ENCODE results near the gene CSNK2B. TPM values are rescaled to one million over a fixed set of nuclear protein-coding genes. Genes with fewer than 3 reads are reported as not detected.
A peak's percentile ranks its signal among the peaks of the same experiment; 100 is the strongest.

CSNK2B gene
- total RNA-seq, 1 experiment from 2014 or later, result 213 TPM

GRCh38 chr6:31680226-31681134 lies 14.6 kb downstream of the CSNK2B start, which contains the start of gene LY6G5C:
Gene LY6G5C, minus strand, starts transcription at chr6:31681067. Its CDS starts 694 bp downstream, at chr6:31680373.
- in situ Hi-C loops (cut with HindIII; ENCODE audit: low pct_unique_long_range_greater_than_20kb, low sequenced_read_pairs), result no loop called here

DNA sequence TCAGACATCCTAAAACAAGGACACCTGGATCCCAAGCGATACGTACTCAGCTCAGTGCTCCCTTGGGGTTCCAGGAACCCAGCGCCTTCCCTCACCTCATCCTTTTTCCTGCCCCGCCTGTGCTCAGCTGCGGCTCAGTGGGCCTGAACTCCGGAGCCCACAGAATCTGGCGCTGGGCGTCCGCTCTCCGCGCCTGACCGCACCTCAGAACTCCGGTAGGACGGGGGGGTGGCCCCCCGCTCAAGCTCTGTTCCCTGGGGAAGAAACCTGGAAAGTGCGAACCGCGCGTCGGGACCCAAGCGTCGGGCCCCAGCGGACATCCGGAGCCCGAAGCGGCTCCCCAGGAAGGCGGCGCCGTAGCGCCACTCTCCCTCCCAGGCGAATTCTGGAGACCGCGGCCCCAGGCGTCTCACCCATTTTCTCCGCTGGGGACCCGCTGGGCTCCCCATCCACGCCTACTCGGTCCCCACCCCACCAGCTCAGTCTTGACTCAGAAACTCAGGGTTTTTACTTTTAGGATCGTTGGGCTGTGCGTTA lies 15.3 kb downstream of the CSNK2B start:
- in situ Hi-C loops (cut with HindIII; ENCODE audit: low pct_unique_long_range_greater_than_20kb, low sequenced_read_pairs), result no loop called here
- DNase-seq (ENCODE audit: low read depth, low spot score), result no peak

More at GRCh38 chr6:31680226-31681134, 14.6 kb downstream of the CSNK2B start, which contains the start of gene LY6G5C:
- peak; percentile 73 for DNase-seq (ENCODE audit: low read depth, low spot score)

- DNase-seq (ENCODE audit: low read depth, low spot score), result no peak
- in situ Hi-C loops (cut with HindIII; ENCODE audit: low pct_unique_long_range_greater_than_20kb, low sequenced_read_pairs), result no loop called here
Observed at GRCh38 chr6:31683591-31683990, 17.7 kb downstream of the CSNK2B start.

DNA sequence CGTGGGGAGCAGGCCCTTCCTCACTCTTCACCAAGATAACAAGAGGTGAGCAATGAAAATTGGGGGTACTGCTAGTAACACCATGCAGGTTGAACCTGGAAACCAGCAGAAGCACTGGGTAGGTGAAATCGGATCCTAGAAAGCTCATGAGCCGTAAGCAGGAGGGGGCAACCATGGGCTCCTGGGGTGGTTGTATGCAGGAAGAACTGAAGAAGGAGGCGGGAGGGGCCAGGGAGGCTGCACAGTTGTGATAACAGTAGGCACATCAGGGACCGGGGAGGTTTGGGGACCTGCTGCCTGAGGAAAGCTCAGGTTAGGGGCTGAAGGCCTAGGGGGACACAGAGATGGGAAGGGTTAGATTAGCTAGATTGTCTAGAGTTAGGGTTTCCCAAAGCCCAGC lies 20.6 kb downstream of the CSNK2B start:
- in situ Hi-C loops (cut with HindIII; ENCODE audit: low pct_unique_long_range_greater_than_20kb, low sequenced_read_pairs), result no loop called here
- DNase-seq (ENCODE audit: low read depth, low spot score), result no peak

GRCh38 chr6:31687321-31687720 lies 21.4 kb downstream of the CSNK2B start:
- no peak for DNase-seq (ENCODE audit: low read depth, low spot score)
- in situ Hi-C loops (cut with HindIII; ENCODE audit: low pct_unique_long_range_greater_than_20kb, low sequenced_read_pairs), result no loop called here

- in situ Hi-C loops (cut with HindIII; ENCODE audit: low pct_unique_long_range_greater_than_20kb, low sequenced_read_pairs), result no loop called here
- no peak for DNase-seq (ENCODE audit: low read depth, low spot score)
Observed at GRCh38 chr6:31687860-31688693, 22.2 kb downstream of the CSNK2B start.

GRCh38 chr6:31689249-31690110 lies 23.6 kb downstream of the CSNK2B start:
- in situ Hi-C loops (cut with HindIII; ENCODE audit: low pct_unique_long_range_greater_than_20kb, low sequenced_read_pairs), result no loop called here

DNA sequence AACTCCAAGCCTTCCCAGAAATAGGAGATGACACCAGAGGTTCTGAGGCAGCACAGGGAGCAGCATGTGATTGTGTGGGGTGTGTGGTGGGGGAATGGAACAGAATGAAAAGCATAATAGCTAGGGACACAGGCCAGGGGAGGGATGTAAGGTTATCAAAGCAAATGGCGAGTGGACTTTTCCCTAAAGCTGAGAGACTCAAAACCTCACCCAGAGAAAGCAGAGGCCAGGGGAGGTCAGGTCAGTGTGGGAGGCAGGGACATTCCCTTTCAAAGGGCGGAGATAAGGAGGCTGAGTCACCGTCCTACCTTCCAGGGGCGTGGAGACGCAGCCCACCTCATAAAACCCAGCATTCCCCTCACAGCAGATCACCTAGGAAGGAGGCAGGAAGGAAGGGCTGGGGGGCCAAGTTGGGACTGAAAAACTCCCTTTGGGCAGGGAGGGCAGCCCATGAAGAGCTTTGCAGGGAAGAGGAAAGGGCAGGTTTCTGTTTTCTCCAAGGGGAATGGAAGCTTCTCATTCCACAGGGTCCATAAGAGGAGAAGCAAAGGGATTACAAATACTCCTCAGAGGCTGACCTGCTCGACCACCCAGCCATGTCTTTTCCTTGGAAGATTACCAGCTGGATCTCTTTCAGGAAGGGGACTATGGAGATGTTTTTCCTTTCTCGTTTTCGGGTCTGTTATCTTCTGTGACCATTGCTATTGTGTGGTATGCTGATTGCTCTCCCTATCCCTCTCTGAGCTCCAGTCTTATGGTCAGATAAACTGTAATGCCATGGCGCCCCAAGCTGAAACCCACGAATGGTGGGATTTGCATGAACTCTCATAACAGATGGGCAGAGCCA lies 24.6 kb downstream of the CSNK2B start:
- in situ Hi-C loops (cut with HindIII; ENCODE audit: low pct_unique_long_range_greater_than_20kb, low sequenced_read_pairs), result no loop called here
- no peak for DNase-seq (ENCODE audit: low read depth, low spot score)

More at GRCh38 chr6:31689249-31690110, 23.6 kb downstream of the CSNK2B start:
- peak; percentile 40 for DNase-seq (ENCODE audit: low read depth, low spot score)

- no peak for DNase-seq (ENCODE audit: low read depth, low spot score)
- in situ Hi-C loops (cut with HindIII; ENCODE audit: low pct_unique_long_range_greater_than_20kb, low sequenced_read_pairs), result no loop called here
Observed at GRCh38 chr6:31691078-31691463, 25.2 kb downstream of the CSNK2B start.

GRCh38 chr6:31691564-31692108 lies 25.8 kb downstream of the CSNK2B start:
- in situ Hi-C loops (cut with HindIII; ENCODE audit: low pct_unique_long_range_greater_than_20kb, low sequenced_read_pairs), result no loop called here
- no peak for DNase-seq (ENCODE audit: low read depth, low spot score)

- in situ Hi-C loops (cut with HindIII; ENCODE audit: low pct_unique_long_range_greater_than_20kb, low sequenced_read_pairs), result no loop called here
- DNase-seq (ENCODE audit: low read depth, low spot score), result no peak
Observed at GRCh38 chr6:31692353-31692752, 26.5 kb downstream of the CSNK2B start.

DNA sequence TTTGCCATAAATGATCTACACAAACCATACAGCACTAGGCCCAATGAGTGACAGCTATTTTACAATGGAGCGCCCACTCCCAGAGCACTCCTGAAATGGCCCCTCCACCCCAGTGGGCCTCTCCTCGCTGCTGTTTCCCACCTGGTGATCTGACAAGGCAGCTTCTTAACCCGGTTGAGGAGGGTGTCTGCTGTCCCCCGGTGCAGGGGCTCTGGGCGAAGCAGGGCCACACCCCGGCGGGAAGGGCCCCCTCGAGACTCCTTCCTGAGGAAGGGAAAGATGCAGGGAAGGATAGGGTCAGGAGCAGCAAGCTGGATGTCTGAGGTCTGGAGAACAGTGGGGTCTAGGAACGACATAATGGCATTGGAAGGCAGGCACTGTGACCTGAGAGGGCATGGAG lies 27.0 kb downstream of the CSNK2B start:
- in situ Hi-C loops (cut with HindIII; ENCODE audit: low pct_unique_long_range_greater_than_20kb, low sequenced_read_pairs), result no loop called here
- DNase-seq (ENCODE audit: low read depth, low spot score), result no peak

GRCh38 chr6:31693535-31693934 lies 27.7 kb downstream of the CSNK2B start:
- in situ Hi-C loops (cut with HindIII; ENCODE audit: low pct_unique_long_range_greater_than_20kb, low sequenced_read_pairs), result no loop called here

GRCh38 chr6:31697555-31697954 lies 31.7 kb downstream of the CSNK2B start:
- in situ Hi-C loops (cut with HindIII; ENCODE audit: low pct_unique_long_range_greater_than_20kb, low sequenced_read_pairs), result no loop called here
- no peak for DNase-seq (ENCODE audit: low read depth, low spot score)

More at GRCh38 chr6:31693535-31693934, 27.7 kb downstream of the CSNK2B start:
- no peak for DNase-seq (ENCODE audit: low read depth, low spot score)

DNA sequence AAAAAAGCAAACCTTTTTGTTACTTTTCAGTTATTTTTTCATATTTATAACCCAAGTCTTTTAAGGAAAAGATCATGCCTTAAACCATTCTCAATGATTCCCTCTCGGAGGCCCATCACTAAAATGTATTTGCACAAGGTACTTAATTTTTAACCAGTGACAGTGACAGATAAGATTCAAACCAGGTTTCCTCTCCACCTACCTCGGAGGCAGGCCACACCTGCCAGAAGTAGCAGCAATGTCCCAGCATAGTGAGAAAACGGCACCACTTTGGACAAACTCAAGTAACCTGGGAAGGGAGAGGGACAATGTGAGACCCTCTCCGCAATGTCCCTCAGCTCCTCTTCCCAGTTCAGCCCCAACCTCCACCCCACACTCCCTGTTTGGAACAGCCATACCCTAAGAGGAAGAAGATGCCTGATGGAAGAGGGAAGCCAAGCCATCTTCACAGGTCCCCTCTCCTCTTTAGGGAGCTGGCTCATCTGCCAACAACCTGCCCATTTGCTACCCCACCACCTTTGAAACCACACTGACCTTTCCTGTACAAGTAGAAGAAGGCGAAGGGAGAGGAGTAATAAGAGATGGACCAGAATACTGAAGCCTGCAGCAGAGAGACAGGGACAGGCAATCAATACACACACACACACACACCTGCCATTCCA lies 35.0 kb downstream of the CSNK2B start:
- DNase-seq (ENCODE audit: low read depth, low spot score), result no peak
- in situ Hi-C loops (cut with HindIII; ENCODE audit: low pct_unique_long_range_greater_than_20kb, low sequenced_read_pairs), result no loop called here

Data from SK-MEL-5 (cell line).